NCI-H146 treated with DMSO at 0.1 percent for 48 hours (cell line): ENCODE data around the gene APBA1.

ENCODE experiments used
- DNase-seq: peaks from one replicate; lab custom pipeline; 2025; ENCODE audit not compliant: unreplicated experiment; lab: John Stamatoyannopoulos, UW

Gene APBA1

DNA sequence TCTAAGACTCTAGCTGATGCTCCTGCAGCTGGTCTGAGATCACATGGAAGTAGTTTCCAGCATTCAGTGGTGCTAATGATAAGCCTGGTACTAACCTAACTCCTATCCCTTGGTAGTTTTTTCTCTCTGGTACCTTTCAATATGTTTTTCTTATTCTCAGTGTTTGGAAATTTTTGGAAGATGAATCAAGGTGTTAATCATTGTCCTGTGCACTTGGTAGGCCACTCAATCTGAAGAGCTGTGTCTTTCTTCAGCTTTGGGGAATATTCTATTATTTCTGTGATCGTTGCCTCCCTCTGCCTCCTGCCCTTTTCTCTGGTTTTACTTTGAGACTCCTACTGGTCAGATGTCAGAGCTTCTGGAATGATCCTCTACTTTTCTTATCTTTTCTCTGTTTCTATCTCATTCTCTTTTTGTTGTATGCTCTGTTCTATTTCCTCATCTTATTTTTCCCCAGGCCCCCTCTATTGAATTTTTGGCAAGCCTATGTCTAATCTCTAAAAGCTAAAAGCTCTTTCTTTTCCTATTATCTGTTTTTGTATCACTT, 136.8 kb downstream of the APBA1 start:
- no peak for DNase-seq

GRCh38 chr9:69532396-69532795, 139.8 kb downstream of the APBA1 start:
- DNase-seq, result peak; percentile 29

DNA sequence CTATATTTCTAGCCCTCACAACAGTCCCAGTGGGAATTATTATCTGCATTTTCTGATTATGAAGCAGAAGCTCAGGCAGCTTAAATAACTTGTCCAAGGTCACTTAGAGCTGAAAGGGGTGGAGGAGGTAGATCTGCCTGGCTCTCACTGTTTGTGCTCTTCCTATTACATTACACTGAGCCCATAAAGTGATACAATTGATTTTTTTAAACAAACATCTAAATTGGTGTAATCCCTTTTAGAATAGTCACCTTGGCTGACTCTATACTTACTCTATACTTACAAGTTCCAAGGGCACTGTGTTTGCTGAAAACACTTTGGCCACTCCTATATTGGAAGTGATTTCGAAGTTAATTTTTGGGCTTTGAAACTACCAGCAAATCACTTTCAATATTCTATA, 144.7 kb downstream of the APBA1 start:
- peak; percentile 40 for DNase-seq

DNA sequence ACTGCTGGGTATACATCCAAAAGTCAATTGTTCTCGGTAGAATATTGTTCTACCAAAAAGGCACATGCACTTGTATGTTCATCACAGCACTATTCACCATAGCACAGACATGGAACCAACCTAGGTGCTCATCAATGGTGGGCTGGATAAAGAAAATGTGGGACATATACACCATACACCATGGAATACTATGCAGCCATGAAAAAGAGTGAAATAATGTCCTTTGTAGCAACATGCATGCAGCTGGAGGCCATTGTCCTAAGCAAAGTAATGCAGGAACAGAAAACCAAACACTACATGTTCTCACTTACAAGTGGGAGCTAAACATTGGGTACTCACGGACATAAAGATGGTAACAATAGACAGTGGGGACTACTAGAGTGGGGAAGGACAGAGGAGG, 145.5 kb downstream of the APBA1 start:
- DNase-seq, result no peak

- no peak for DNase-seq
Observed at GRCh38 chr9:69519470-69520240, 152.5 kb downstream of the APBA1 start.

DNA sequence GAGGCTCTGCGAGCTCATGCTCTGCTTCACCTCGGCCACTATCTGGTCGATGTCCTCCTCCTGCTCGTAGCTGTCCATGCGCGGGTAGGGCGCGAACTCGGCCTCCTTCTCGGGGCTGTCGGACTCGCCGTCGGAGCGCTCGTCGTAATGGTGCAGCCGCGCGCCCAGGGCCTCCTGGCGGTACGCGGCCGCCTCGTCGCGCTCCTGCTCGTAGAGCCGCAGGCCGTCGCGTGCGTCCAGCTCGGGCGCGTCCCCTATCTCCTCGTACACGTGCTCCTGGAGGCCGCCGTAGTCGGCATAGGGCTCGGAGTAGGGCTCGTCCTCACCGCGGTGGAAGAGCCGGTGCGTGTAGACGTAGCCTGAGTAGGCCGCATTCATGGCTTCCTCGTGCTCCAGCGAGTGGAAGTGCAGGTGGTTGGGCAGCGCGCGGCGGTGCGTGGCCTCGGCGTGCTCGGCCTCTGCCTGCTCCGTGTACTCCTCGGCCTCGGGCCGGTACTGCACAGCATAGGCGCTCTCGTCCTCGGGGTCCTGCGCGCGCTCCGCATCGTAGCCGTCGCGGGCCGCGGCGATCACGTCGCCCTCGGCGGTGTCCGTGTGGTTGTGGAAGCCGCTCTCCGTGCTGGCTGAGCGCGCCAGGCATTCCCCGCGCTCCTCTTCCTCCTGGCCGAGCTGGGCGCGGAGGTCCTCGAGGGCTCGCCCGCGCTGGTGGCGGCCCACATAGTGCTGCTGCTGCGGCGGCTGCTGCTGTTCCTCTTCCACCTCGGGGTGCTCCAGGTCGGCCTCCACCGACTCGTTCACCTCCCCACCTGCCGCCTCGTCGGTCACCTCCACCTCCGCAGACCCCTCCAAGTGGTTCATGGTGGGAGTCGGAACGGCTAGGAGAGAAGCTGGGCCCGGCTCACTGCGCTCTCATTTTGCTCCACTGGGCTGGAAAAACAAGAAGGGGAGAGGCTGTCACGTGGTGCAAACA, 155.5 kb downstream of the APBA1 start:
- DNase-seq, result no peak

- no peak for DNase-seq
Observed at GRCh38 chr9:69515810-69516209, 156.4 kb downstream of the APBA1 start.

DNA sequence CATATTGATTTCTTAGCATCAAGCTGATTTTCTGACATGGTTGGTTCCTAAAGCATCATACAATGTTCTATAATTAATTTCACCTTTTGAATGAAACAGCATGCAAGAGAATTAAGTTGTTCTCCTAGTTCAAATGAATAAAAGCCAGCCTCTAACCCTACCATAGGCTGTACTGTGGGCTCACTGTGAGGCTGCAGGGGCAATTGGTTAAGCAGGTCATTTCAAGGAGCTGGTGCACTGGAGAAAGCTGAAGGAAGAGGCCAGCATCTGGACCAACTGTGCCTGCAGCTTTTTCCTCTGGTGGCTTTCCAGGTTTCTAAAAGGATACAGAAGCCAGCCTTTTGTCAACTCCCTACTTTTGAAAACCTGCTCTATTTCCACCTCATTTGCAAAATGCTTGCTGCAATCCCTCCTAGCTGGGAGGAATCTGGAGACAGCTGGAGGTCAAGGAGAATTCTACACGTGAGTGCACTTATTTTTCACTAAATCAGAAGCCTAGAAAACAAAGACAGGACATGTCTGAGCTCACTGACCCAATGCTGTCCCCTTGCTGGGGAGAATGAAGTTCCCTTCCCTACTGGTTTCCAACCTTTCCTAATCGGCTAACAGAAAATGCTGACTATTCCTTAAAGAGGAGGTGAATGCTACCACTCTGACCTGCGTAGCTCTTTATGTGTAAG, 158.9 kb downstream of the APBA1 start:
- no peak for DNase-seq

GRCh38 chr9:69504058-69504457, 168.1 kb downstream of the APBA1 start:
- no peak for DNase-seq

- DNase-seq, result no peak
Observed at GRCh38 chr9:69502671-69503301, 169.4 kb downstream of the APBA1 start.

DNA sequence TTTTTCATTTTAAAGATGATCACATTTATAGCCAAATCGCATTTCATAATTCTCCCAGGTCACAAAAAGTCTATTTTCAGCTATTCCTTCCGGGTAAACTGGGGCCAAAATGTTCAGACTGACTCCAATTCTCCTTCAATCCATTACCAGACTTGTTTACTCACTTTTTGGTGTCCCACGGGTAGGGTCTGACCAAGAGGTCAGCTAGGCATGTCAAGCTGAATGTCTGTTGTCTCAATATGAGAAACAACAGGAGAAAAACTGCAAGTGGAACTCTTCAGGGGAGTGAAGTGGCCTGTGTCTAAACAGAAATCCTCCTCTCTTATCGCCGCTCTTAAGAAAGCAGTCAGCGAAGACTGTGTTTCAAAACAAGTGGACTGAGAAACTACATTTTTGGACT, 171.3 kb downstream of the APBA1 start:
- DNase-seq, result no peak

DNA sequence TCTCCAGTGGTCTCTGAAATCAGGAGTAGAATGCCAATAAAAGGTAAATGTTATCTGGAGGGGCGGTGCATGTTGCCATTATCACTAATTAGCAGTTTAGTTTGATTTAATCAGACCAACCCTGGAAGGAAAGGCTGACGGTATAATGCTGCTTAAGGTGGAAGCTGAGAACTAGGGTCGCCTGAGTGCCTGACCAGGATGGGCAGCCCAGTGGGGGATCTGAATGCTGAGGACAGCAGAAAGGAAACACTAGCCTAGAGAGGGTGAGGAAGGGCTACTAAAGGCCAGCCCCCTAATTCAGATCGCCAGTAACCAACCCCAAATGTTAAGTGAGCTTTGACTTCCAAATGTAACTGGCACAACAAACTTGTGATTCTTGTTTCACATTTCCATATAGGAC, 172.2 kb downstream of the APBA1 start:
- peak; percentile 17 for DNase-seq

GRCh38 chr9:69499407-69499806, 172.8 kb downstream of the APBA1 start:
- DNase-seq, result no peak

GRCh38 chr9:69498470-69498869, 173.7 kb downstream of the APBA1 start:
- no peak for DNase-seq

DNA sequence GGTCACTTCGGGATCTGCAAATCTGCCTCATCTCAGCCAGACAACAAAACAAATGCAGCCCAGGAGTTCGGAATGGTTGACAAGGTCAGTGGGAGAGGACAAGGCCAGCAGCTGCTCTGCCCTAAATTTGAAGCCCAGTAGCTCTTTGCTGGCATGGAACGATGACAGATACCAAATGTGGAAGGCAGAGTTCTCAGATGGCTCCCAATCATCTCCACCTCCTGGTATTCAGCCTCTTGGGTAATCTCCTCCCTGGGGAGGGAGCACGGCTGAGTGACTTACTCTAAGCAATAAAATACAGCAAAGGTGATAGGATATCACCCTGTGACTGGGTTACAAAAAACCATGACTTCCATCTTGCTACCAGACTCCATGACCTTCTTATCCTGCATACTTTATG, 174.4 kb downstream of the APBA1 start:
- no peak for DNase-seq

DNA sequence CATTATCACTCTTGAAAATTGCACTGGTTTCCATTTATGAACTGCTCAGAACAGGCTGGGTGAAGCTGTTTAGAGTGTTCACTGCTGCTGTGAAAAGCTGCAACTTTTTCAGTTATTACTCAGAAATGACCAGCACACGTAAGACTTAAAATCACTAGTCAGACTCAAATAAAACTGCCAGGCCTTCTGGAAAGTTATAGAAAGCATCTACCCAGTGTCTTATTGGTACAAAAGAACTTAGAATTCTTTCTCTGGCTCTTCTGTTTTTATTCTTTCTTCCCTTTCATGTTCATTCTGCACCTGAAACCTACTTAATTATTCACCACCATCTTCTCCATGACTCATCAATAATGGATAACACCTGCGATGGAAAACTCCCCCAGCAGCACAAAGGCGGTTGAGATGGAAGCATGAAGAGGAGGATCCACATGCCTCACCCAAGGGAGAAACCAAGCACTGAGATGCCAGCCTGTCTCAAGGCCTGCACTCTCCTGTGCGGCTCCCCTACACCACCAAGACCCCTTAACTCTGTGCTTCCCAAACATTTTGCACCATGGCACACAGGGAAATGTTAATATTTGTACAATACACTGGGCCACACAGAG, 175.2 kb downstream of the APBA1 start:
- DNase-seq, result peak; percentile 40

GRCh38 chr9:69495296-69495695, 176.9 kb downstream of the APBA1 start:
- no peak for DNase-seq

GRCh38 chr9:69494763-69495162, 177.4 kb downstream of the APBA1 start:
- no peak for DNase-seq

DNA sequence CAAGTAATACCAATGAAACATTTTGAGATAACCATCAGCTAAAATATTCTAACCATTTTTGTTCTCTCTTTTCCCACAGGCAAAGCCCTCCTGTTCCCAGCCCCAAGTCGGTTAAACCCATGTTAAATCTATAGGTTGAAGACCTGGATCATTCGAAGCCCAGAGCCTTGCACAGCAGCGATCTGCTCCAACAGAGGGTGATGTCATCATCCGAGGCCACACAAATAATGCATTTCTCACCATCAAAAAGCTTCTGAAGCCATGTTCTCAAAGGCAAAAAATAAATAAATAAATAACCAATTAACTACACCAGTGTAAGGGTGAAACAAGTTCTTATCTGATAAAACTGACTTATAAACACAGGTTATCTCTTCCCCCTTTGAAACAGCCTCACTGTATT, 178.0 kb downstream of the APBA1 start:
- DNase-seq, result no peak

DNA sequence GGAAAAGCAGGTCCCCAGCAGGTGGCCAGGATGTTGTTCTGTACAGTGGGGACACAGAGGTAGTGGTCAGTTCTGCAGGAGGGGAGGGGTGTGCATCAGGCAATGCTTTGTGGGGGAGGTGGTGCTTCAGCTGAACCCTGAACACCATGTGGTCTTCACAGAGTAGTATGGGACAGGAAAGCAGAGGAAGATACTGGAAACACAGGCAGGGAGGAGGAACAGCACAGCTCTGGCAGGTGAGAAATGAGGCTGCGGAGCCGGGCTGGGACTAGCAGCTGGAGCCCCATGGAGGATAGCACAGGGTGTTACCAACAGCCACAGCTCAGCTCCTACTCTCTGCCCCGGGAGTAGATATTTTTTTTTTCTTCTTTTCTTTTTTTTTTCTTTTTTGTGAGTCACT, 185.7 kb downstream of the APBA1 start:
- DNase-seq, result no peak
